K562 treated with DMSO at 1 percent for 12 hours (cell line): ENCODE results near the gene GPATCH8. TPM values are rescaled to one million over a fixed set of nuclear protein-coding genes. Genes with fewer than 3 reads are reported as not detected.

ENCODE experiments used
- total RNA-seq: library from RNA; unstranded; fragments of 300-600 nt; gene quantifications from 2 replicates; pipeline ENCODE4 v1.2.3, GENCODE V29; 2022; ENCODE audit not compliant: insufficient read depth

Gene GPATCH8
- total RNA-seq: 3.9 and 22.2 TPM in 2 replicates

GRCh38 chr17:44503147-44504029 lies at the start of gene GPATCH8:
Gene GPATCH8, minus strand, starts transcription at chr17:44503406. Its CDS starts 36 bp downstream, at chr17:44503370.

GRCh38 chr17:44389281-44389680 lies 113.9 kb downstream of the GPATCH8 start, which contains the start of gene ITGA2B:
Gene ITGA2B, minus strand, starts transcription at chr17:44389649. Its CDS starts 176 bp downstream, at chr17:44389473.

GRCh38 chr17:44363613-44364159 lies 139.5 kb downstream of the GPATCH8 start, which contains the start of gene FAM171A2:
Gene FAM171A2, minus strand, starts transcription at chr17:44363853. Its CDS starts 139 bp downstream, at chr17:44363714.

Other genes with a start within 250 kb of the GPATCH8 start
- gene SLC4A1, start 235.3 kb downstream of the GPATCH8 start, total RNA-seq: 2.7 and 4.7 TPM in 2 replicates
- gene RUNDC3A, start 194.8 kb downstream of the GPATCH8 start, total RNA-seq: not detected in 2 replicates
- gene SLC25A39, start 178.6 kb downstream of the GPATCH8 start, total RNA-seq: 187 and 212 TPM in 2 replicates
- gene GRN, start 158.1 kb downstream of the GPATCH8 start, total RNA-seq: 259 and 294 TPM in 2 replicates
- gene FAM171A2, start 139.6 kb downstream of the GPATCH8 start, total RNA-seq: 18.5 and 20.4 TPM in 2 replicates
- gene ITGA2B, start 113.8 kb downstream of the GPATCH8 start, total RNA-seq: 3.9 and 6.3 TPM in 2 replicates
- 10.4 and 12.4 TPM in 2 replicates for gene FZD2, start 54.1 kb upstream of the GPATCH8 start, total RNA-seq
- gene MEIOC, start 153.1 kb upstream of the GPATCH8 start, total RNA-seq: not detected in 2 replicates
- 10.7 and 20.9 TPM in 2 replicates for gene CCDC43, start 186.4 kb upstream of the GPATCH8 start, total RNA-seq
- 10.1 and 25.6 TPM in 2 replicates for gene DBF4B, start 205.3 kb upstream of the GPATCH8 start, total RNA-seq